A549 treated with dexamethasone at 1 μM for 4 hours (cell line): ENCODE data around the gene SSPN. TPM values are rescaled to one million over a fixed set of nuclear protein-coding genes. Genes with fewer than 3 reads are reported as not detected.

Source experiments
- total RNA-seq: library from RNA; stranded (reverse); fragments of 200-300 nt; extraction: Qiagen RNA extraction; gene quantifications from 5 replicates; pipeline ENCODE4 v1.2.3, GENCODE V29; 2022

SSPN gene
- total RNA-seq, result 0.41 to 0.63 TPM (median 0.50 TPM) in 5 replicates

GRCh38 chr12:26195250-26195640 lies at the start of gene SSPN:
SSPN (plus strand) TSS chr12:26195573; CDS start chr12:26195673, 100 bp downstream.

Other genes starting within 250 kb of the SSPN start
- 6.9 to 15.2 TPM (median 13.1 TPM) in 5 replicates for gene RASSF8, start 236.9 kb upstream of the SSPN start, total RNA-seq
- gene BHLHE41, start 70.5 kb upstream of the SSPN start, total RNA-seq, result 0.22 to 1.7 TPM (median 0.47 TPM) in 5 replicates